ENCODE data around the gene PEX11B. TPM values are rescaled to one million over a fixed set of nuclear protein-coding genes. Genes with fewer than 3 reads are reported as not detected.

The PEX11B gene
- total and polyA plus RNA-seq, 12 donors: 17.7 to 26.3 (median 23.0) TPM

Other genes with a start within 250 kb of the PEX11B start
- gene PDZK1, start 211.3 kb downstream of the PEX11B start, total RNA-seq: 1 to 10 TPM in 1 of 10 donors, under 1 TPM in 2, not detected in 7; 0.44 to 2.0 (median 0.47) TPM
- gene PDZK1, start 211.3 kb downstream of the PEX11B start, polyA plus RNA-seq: under 1 TPM; 0.17 to 0.44 TPM
- under 1 TPM in 2 of 10 donors, not detected in 8; 0.18 to 0.58 TPM for gene CD160, start 199.2 kb downstream of the PEX11B start, total RNA-seq
- gene CD160, start 199.2 kb downstream of the PEX11B start, polyA plus RNA-seq: under 1 TPM in 1 of 2 donors, not detected in 1; 0.03 TPM
- gene RNF115, start 94.6 kb downstream of the PEX11B start, total RNA-seq: 10 to 100 TPM; 39.2 to 99.0 (median 56.3) TPM
- 10 to 100 TPM; 12.8 to 25.2 TPM for gene RNF115, start 94.6 kb downstream of the PEX11B start, polyA plus RNA-seq
- gene POLR3C, start 94.5 kb downstream of the PEX11B start, total RNA-seq: 10 to 100 TPM; 11.8 to 18.1 (median 16.1) TPM
- gene POLR3C, start 94.5 kb downstream of the PEX11B start, polyA plus RNA-seq: 10 to 100 TPM in 1 of 2 donors, 1 to 10 TPM in 1; 8.0 to 11.3 TPM
- gene NUDT17, start 73.1 kb downstream of the PEX11B start, total RNA-seq: 1 to 10 TPM; 1.8 to 4.9 (median 3.6) TPM
- 1 to 10 TPM in 1 of 2 donors, under 1 TPM in 1; 0.75 to 4.0 TPM for gene NUDT17, start 73.1 kb downstream of the PEX11B start, polyA plus RNA-seq
- 10 to 100 TPM; 12.6 to 21.0 (median 15.0) TPM for gene PIAS3, start 59.6 kb downstream of the PEX11B start, total RNA-seq
- gene PIAS3, start 59.6 kb downstream of the PEX11B start, polyA plus RNA-seq: 10 to 100 TPM; 19.9 to 28.7 TPM
- gene ANKRD35, start 32.9 kb downstream of the PEX11B start, total RNA-seq: 1 to 10 TPM in 1 of 10 donors, under 1 TPM in 9; 0.28 to 1.2 (median 0.56) TPM
- gene ANKRD35, start 32.9 kb downstream of the PEX11B start, polyA plus RNA-seq: 1 to 10 TPM in 1 of 2 donors, under 1 TPM in 1; 0.80 to 2.1 TPM
- gene ITGA10, start 8.7 kb downstream of the PEX11B start, total RNA-seq: 1 to 10 TPM; 1.1 to 3.2 (median 1.6) TPM
- 1 to 10 TPM; 1.9 to 4.2 TPM for gene ITGA10, start 8.7 kb downstream of the PEX11B start, polyA plus RNA-seq
- 10 to 100 TPM; 55.5 to 90.5 (median 67.4) TPM for gene RBM8A, start 8.8 kb upstream of the PEX11B start, total RNA-seq
- gene RBM8A, start 8.8 kb upstream of the PEX11B start, polyA plus RNA-seq: 100 to 1,000 TPM in 1 of 2 donors, 10 to 100 TPM in 1; 34.5 to 151 TPM
- 10 to 100 TPM; 21.2 to 30.0 (median 24.5) TPM for gene LIX1L, start 39.3 kb upstream of the PEX11B start, total RNA-seq
- 1 to 10 TPM; 7.1 to 9.4 TPM for gene LIX1L, start 39.3 kb upstream of the PEX11B start, polyA plus RNA-seq
- gene ANKRD34A, start 45.9 kb upstream of the PEX11B start, total RNA-seq: 1 to 10 TPM in 6 of 10 donors, under 1 TPM in 4; 0.66 to 1.5 (median 1.0) TPM
- 1 to 10 TPM in 1 of 2 donors, under 1 TPM in 1; 0.88 to 1.7 TPM for gene ANKRD34A, start 45.9 kb upstream of the PEX11B start, polyA plus RNA-seq
- 10 to 100 TPM; 30.9 to 44.7 (median 38.5) TPM for gene POLR3GL, start 46.0 kb upstream of the PEX11B start, total RNA-seq
- gene POLR3GL, start 46.0 kb upstream of the PEX11B start, polyA plus RNA-seq: 10 to 100 TPM; 44.2 to 64.5 TPM
- gene TXNIP, start 77.9 kb upstream of the PEX11B start, total RNA-seq: 1,000 to 10,000 TPM in 2 of 10 donors, 100 to 1,000 TPM in 8; 544 to 1,142 (median 777) TPM
- gene TXNIP, start 77.9 kb upstream of the PEX11B start, polyA plus RNA-seq: 100 to 1,000 TPM; 231 to 681 TPM
- 100 to 1,000 TPM in 1 of 10 donors, 10 to 100 TPM in 9; 26.8 to 115 (median 76.5) TPM for gene HJV, start 103.0 kb upstream of the PEX11B start, total RNA-seq
- 10 to 100 TPM in 1 of 2 donors, under 1 TPM in 1; 0.52 to 18.8 TPM for gene HJV, start 103.0 kb upstream of the PEX11B start, polyA plus RNA-seq
- gene NBPF10, start 226.1 kb upstream of the PEX11B start, total RNA-seq: 1 to 10 TPM in 5 of 10 donors, under 1 TPM in 5; 0.47 to 1.7 (median 0.96) TPM
- gene NBPF10, start 226.1 kb upstream of the PEX11B start, polyA plus RNA-seq: under 1 TPM; 0.22 to 0.30 TPM

Measured in heart right ventricle (tissue), 12 donors.